GM10248 (cell line): ENCODE data around the gene SBNO2.

Source experiments
- CTCF ChIA-PET: fragments of 300-600 bp; sonication (Branson Sonifier 250); formaldehyde crosslinking; extraction: SDS; loops from one replicate; lab custom pipeline; 2021; ENCODE audit warnings: antibody characterized with exemption; lab: Yijun Ruan, JAX
- POLR2A ChIA-PET: fragments of 350-650 bp; sonication (Branson Sonifier 250); formaldehyde crosslinking; extraction: SDS; loops from one replicate; lab custom pipeline; 2020; ENCODE audit warnings: antibody characterized with exemption; lab: Yijun Ruan, JAX
- DNase-seq: peaks from one replicate; pipeline ENCODE4 v3.0.0; 2012; ENCODE audit errors: extremely low spot score
- CTCF ChIP-seq: IDR thresholded peaks from 2 replicates; pipeline ENCODE4 v1.5.1; 2012; ENCODE audit warnings: mild to moderate bottlenecking, low read depth; ENCODE audit errors: extremely low read depth, missing control alignments, control extremely low read depth

Gene SBNO2

DNA sequence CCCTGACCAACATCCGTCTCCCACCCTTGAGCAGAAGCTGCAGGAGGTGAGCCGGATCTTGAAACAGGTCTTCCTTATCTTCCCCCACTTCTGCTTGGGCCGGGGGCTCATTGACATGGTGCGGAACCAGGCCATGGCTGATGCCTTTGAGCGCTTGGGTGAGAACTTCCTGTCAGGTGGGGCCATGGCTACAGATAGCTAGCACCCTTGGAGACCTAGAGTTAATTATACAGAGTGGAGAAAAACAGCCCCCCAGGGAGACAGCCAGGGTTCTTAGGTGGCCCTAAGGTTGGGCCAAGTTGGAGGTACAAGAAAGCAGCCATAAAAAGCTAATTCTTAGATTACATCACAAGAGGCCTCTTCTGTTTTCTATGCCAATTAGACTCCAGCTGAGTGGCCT, 116.0 kb downstream of the SBNO2 start:
- ChIA-PET CTCF (interaction anchor here (1.1 to 1.3 kb wide), 2 partner anchors 40 to 134 kb away, joined by 3 read pairs; no protein-coding TSS in a partner anchor), POLR2A (interaction anchor here (1.2 kb wide), 1 partner anchor 17 kb away, joined by 5 read pairs; no protein-coding TSS in a partner anchor)
- TF ChIP-seq CTCF, result no peak
- no peak for DNase-seq
